Activated CD4-positive, alpha-beta T cell treated with anti-CD3 and anti-CD28 coated beads, Interleukin-2, amount 10 ng/mL, durations not matched to agents 24 days and 14 days (primary cell): ENCODE data around the gene GNG11. TPM values are rescaled to one million over a fixed set of nuclear protein-coding genes. Genes with fewer than 3 reads are reported as not detected.

Experiments
- DNase-seq: peaks from one replicate; pipeline ENCODE4 v3.0.0; 2022
- H3K27ac Mint-ChIP-seq: one replicate; pipeline ENCODE4 v1.8.0; 2022; ENCODE audit warnings: mild to moderate bottlenecking, mixed read lengths
- H3K27me3 Mint-ChIP-seq: one replicate; pipeline ENCODE4 v1.8.0; 2022; ENCODE audit warnings: mixed read lengths
- H3K36me3 Mint-ChIP-seq: one replicate; pipeline ENCODE4 v1.8.0; 2022; ENCODE audit warnings: low read depth, mild to moderate bottlenecking, mixed read lengths
- H3K4me1 Mint-ChIP-seq: one replicate; pipeline ENCODE4 v1.8.0; 2021; ENCODE audit warnings: mixed read lengths
- H3K4me3 Mint-ChIP-seq: one replicate; pipeline ENCODE4 v1.8.0; 2022; ENCODE audit warnings: mild to moderate bottlenecking, moderate library complexity, mixed read lengths
- H3K9me3 Mint-ChIP-seq: one replicate; pipeline ENCODE4 v1.8.0; 2021; ENCODE audit warnings: mixed read lengths
- intact Hi-C: fragments of 100-400 bp; cut with micrococcal nuclease; formaldehyde crosslinking; loops from one replicate; pipeline ENCODE4 v1.15.1; 2023
- total RNA-seq: library from RNA; stranded (reverse); gene quantifications from 2 replicates; pipeline ENCODE4 v1.2.3, GENCODE V29; 2022

Gene GNG11
- total RNA-seq, 1 donor from 2014 or later = not detected

- DNase-seq = no peak
- Mint-ChIP-seq H3K27me3 (peaks cover 31% of the 10 kb centered on the region), H3K27ac (no peak overlapping the region), H3K36me3 (no peaks in the 10 kb centered on the region), H3K4me3 (peak overlapping the region; percentile 73), H3K4me1 (peaks cover 2% of the 10 kb centered on the region), H3K9me3 (no peaks in the 10 kb centered on the region)
- intact Hi-C loops = no loop called here
Measured at GRCh38 chr7:93921186-93921585, 349 bp upstream of the GNG11 start.

- intact Hi-C loops = no loop called here
- peaks cover 2% of the 10 kb centered on the region for H3K4me1 Mint-ChIP-seq
- H3K27me3 Mint-ChIP-seq = peaks cover 28% of the 10 kb centered on the region
- no peaks in the 10 kb centered on the region for H3K36me3 Mint-ChIP-seq
- H3K4me3 Mint-ChIP-seq = no peak overlapping the region
- no peak overlapping the region for H3K27ac Mint-ChIP-seq
- H3K9me3 Mint-ChIP-seq = no peaks in the 10 kb centered on the region
- DNase-seq = no peak
Measured at GRCh38 chr7:93923296-93923695, 1.8 kb downstream of the GNG11 start.

- intact Hi-C loops = no loop called here
- H3K27me3 Mint-ChIP-seq = peaks cover 28% of the 10 kb centered on the region
Measured at GRCh38 chr7:93923942-93924341, 2.4 kb downstream of the GNG11 start.

GRCh38 chr7:93926800-93927199 is 5.3 kb downstream of the GNG11 start:
- Mint-ChIP-seq H3K9me3 (no peaks in the 10 kb centered on the region), H3K27ac (no peak overlapping the region), H3K27me3 (peaks cover 25% of the 10 kb centered on the region), H3K4me1 (no peaks in the 10 kb centered on the region), H3K36me3 (no peaks in the 10 kb centered on the region), H3K4me3 (no peak overlapping the region)
- intact Hi-C loops = no loop called here
- DNase-seq = no peak

More at GRCh38 chr7:93923942-93924341, 2.4 kb downstream of the GNG11 start:
- Mint-ChIP-seq H3K4me1 (peaks cover 2% of the 10 kb centered on the region), H3K27ac (no peak overlapping the region), H3K4me3 (no peak overlapping the region), H3K9me3 (no peaks in the 10 kb centered on the region), H3K36me3 (no peaks in the 10 kb centered on the region)
- DNase-seq = no peak

GRCh38 chr7:93927585-93927984 is 6.0 kb downstream of the GNG11 start:
- intact Hi-C loops = no loop called here
- DNase-seq = no peak
- H3K27me3 Mint-ChIP-seq = peaks cover 23% of the 10 kb centered on the region
- no peaks in the 10 kb centered on the region for H3K4me1 Mint-ChIP-seq
- H3K9me3 Mint-ChIP-seq = no peaks in the 10 kb centered on the region
- no peak overlapping the region for H3K4me3 Mint-ChIP-seq
- H3K36me3 Mint-ChIP-seq = no peaks in the 10 kb centered on the region
- H3K27ac Mint-ChIP-seq = no peak overlapping the region

- intact Hi-C loops = no loop called here
- H3K27me3 Mint-ChIP-seq = peaks cover 9% of the 10 kb centered on the region
- H3K4me1 Mint-ChIP-seq = no peaks in the 10 kb centered on the region
- H3K27ac Mint-ChIP-seq = no peak overlapping the region
- no peaks in the 10 kb centered on the region for H3K9me3 Mint-ChIP-seq
- H3K36me3 Mint-ChIP-seq = no peaks in the 10 kb centered on the region
- no peak overlapping the region for H3K4me3 Mint-ChIP-seq
- DNase-seq = no peak
Measured at GRCh38 chr7:93931655-93932054, 10.1 kb downstream of the GNG11 start.

- Mint-ChIP-seq H3K4me1 (no peaks in the 10 kb centered on the region), H3K27ac (no peak overlapping the region), H3K4me3 (no peak overlapping the region), H3K36me3 (no peaks in the 10 kb centered on the region), H3K27me3 (peaks cover 7% of the 10 kb centered on the region), H3K9me3 (no peaks in the 10 kb centered on the region)
- no peak for DNase-seq
- intact Hi-C loops = no loop called here
Measured at GRCh38 chr7:93933156-93933555, 11.6 kb downstream of the GNG11 start.

GRCh38 chr7:93935102-93935501 is 13.6 kb downstream of the GNG11 start:
- no peaks in the 10 kb centered on the region for H3K4me1 Mint-ChIP-seq
- no peaks in the 10 kb centered on the region for H3K36me3 Mint-ChIP-seq
- intact Hi-C loops = no loop called here
- no peak overlapping the region for H3K4me3 Mint-ChIP-seq
- H3K9me3 Mint-ChIP-seq = no peaks in the 10 kb centered on the region
- DNase-seq = no peak
- no peak overlapping the region for H3K27ac Mint-ChIP-seq
- H3K27me3 Mint-ChIP-seq = peaks cover 6% of the 10 kb centered on the region

- H3K27me3 Mint-ChIP-seq = no peaks in the 10 kb centered on the region
- no peaks in the 10 kb centered on the region for H3K4me1 Mint-ChIP-seq
- no peaks in the 10 kb centered on the region for H3K36me3 Mint-ChIP-seq
- no peak overlapping the region for H3K4me3 Mint-ChIP-seq
- no peak for DNase-seq
- no peak overlapping the region for H3K27ac Mint-ChIP-seq
- H3K9me3 Mint-ChIP-seq = no peaks in the 10 kb centered on the region
- intact Hi-C loops = no loop called here
Measured at GRCh38 chr7:93937818-93938217, 16.3 kb downstream of the GNG11 start.

- no peaks in the 10 kb centered on the region for H3K9me3 Mint-ChIP-seq
Measured at GRCh38 chr7:93938293-93938692, 16.8 kb downstream of the GNG11 start.

GRCh38 chr7:93941945-93942344 is 20.4 kb downstream of the GNG11 start:
- Mint-ChIP-seq H3K27ac (no peak overlapping the region), H3K4me1 (no peaks in the 10 kb centered on the region), H3K9me3 (no peaks in the 10 kb centered on the region), H3K27me3 (peaks cover 4% of the 10 kb centered on the region), H3K36me3 (no peaks in the 10 kb centered on the region), H3K4me3 (no peak overlapping the region)
- intact Hi-C loops = no loop called here
- no peak for DNase-seq

More at GRCh38 chr7:93938293-93938692, 16.8 kb downstream of the GNG11 start:
- Mint-ChIP-seq H3K4me3 (no peak overlapping the region), H3K36me3 (no peaks in the 10 kb centered on the region), H3K27ac (no peak overlapping the region), H3K27me3 (no peaks in the 10 kb centered on the region), H3K4me1 (no peaks in the 10 kb centered on the region)
- DNase-seq = no peak
- intact Hi-C loops = no loop called here

- H3K9me3 Mint-ChIP-seq = no peaks in the 10 kb centered on the region
- H3K4me3 Mint-ChIP-seq = no peak overlapping the region
- intact Hi-C loops = no loop called here
- no peaks in the 10 kb centered on the region for H3K36me3 Mint-ChIP-seq
- peaks cover 4% of the 10 kb centered on the region for H3K27me3 Mint-ChIP-seq
- H3K4me1 Mint-ChIP-seq = no peaks in the 10 kb centered on the region
- no peak overlapping the region for H3K27ac Mint-ChIP-seq
- DNase-seq = peak; percentile 16
Measured at GRCh38 chr7:93943816-93944540, 22.4 kb downstream of the GNG11 start.

GRCh38 chr7:93944673-93945072 is 23.1 kb downstream of the GNG11 start:
- no peak for DNase-seq
- no peak overlapping the region for H3K27ac Mint-ChIP-seq
- peaks cover 4% of the 10 kb centered on the region for H3K27me3 Mint-ChIP-seq
- intact Hi-C loops = no loop called here
- H3K36me3 Mint-ChIP-seq = no peaks in the 10 kb centered on the region
- no peaks in the 10 kb centered on the region for H3K4me1 Mint-ChIP-seq
- H3K4me3 Mint-ChIP-seq = no peak overlapping the region
- no peaks in the 10 kb centered on the region for H3K9me3 Mint-ChIP-seq

GRCh38 chr7:93945083-93945482 is 23.5 kb downstream of the GNG11 start:
- H3K4me1 Mint-ChIP-seq = no peaks in the 10 kb centered on the region
- intact Hi-C loops = no loop called here
- no peaks in the 10 kb centered on the region for H3K9me3 Mint-ChIP-seq
- no peaks in the 10 kb centered on the region for H3K36me3 Mint-ChIP-seq
- no peak overlapping the region for H3K4me3 Mint-ChIP-seq
- no peak overlapping the region for H3K27ac Mint-ChIP-seq
- DNase-seq = peak; percentile 10
- H3K27me3 Mint-ChIP-seq = peaks cover 4% of the 10 kb centered on the region
